HL-60 (cell line): ENCODE data around the gene ODF4.
"Not testable (repeated sequence)": the region's sequence is repeated elsewhere in the genome, so short reads cannot be mapped to it uniquely, and the experiment has no call there.

Experiments used
- DNase-seq, 2 experiments: peaks; one replicate each; pipeline ENCODE4 v3.0.0-alpha.2; 2010 to 2020; ENCODE audit warnings: low read depth in 1 of 2, low spot score in 1 of 2
- H3K27ac ChIP-seq: fragments of 250-450 bp; sonication (Bioruptor Pico); replicated peaks from 2 replicates; pipeline ENCODE4 v1.5.1; 2020; ENCODE audit warnings: mild to moderate bottlenecking, moderate library complexity
- H3K27me3 ChIP-seq: fragments of 250-450 bp; sonication (Bioruptor Pico); 2 replicates; pipeline ENCODE4 v1.5.1; 2021; ENCODE audit warnings: mild to moderate bottlenecking, moderate library complexity; ENCODE audit not compliant: insufficient read depth, poor library complexity, severe bottlenecking
- H3K4me3 ChIP-seq: replicated peaks from 2 replicates; pipeline ENCODE4 v1.5.1; 2011; ENCODE audit warnings: mild to moderate bottlenecking, control low read depth, low read length; ENCODE audit not compliant: insufficient read depth
- GABPA ChIP-seq: IDR thresholded peaks from 2 replicates; pipeline ENCODE4 v1.6.1; 2012; ENCODE audit warnings: low read depth
- POLR2AphosphoS5 ChIP-seq: IDR thresholded peaks from 2 replicates; pipeline ENCODE4 v1.6.1; 2012; ENCODE audit warnings: low read depth
- SPI1 ChIP-seq: IDR thresholded peaks from 2 replicates; pipeline ENCODE4 v1.6.1; 2012; ENCODE audit warnings: low read depth, mild to moderate bottlenecking, borderline replicate concordance
- TF ChIP-seq, protein P1 (sequence below): IDR thresholded peaks from one replicate; pipeline ENCODE4 v1.5.1; 2011; ENCODE audit warnings: low read length, control low read depth, inconsistent platforms; ENCODE audit not compliant: insufficient read depth
- TF ChIP-seq, protein P2 (sequence below): IDR thresholded peaks from 2 replicates; pipeline ENCODE4 v1.6.1; 2012; ENCODE audit warnings: low read depth; ENCODE audit not compliant: insufficient replicate concordance

The ODF4 gene

DNA sequence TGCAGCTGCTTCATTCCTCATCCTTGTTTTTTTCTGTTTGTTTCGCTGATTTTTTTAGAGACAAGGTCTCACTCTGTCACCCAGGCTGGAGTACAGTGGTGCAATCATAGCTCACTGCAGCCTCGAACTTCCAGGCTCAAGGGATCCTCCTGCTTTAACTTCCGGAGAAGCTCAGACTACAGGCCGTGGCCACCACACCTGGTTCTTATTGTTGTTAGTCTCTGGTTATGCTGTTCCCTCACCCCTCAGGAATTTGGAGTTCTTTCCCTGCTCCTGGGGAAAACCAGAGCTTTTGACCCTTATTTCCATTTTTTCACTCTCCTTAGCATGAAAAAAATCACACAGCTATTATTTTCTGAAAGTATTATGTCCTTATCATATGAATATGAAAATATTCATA is 1.8 kb downstream of the ODF4 start:
- Histone ChIP-seq H3K4me3 (no peak overlapping the region), H3K27me3 (no peaks in the 10 kb centered on the region), H3K27ac (no peak overlapping the region)
- TF ChIP-seq, protein P1, sequence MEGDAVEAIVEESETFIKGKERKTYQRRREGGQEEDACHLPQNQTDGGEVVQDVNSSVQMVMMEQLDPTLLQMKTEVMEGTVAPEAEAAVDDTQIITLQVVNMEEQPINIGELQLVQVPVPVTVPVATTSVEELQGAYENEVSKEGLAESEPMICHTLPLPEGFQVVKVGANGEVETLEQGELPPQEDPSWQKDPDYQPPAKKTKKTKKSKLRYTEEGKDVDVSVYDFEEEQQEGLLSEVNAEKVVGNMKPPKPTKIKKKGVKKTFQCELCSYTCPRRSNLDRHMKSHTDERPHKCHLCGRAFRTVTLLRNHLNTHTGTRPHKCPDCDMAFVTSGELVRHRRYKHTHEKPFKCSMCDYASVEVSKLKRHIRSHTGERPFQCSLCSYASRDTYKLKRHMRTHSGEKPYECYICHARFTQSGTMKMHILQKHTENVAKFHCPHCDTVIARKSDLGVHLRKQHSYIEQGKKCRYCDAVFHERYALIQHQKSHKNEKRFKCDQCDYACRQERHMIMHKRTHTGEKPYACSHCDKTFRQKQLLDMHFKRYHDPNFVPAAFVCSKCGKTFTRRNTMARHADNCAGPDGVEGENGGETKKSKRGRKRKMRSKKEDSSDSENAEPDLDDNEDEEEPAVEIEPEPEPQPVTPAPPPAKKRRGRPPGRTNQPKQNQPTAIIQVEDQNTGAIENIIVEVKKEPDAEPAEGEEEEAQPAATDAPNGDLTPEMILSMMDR = no peak
- TF ChIP-seq GABPA = no peak
- TF ChIP-seq SPI1 = no peak
- TF ChIP-seq, protein P2, sequence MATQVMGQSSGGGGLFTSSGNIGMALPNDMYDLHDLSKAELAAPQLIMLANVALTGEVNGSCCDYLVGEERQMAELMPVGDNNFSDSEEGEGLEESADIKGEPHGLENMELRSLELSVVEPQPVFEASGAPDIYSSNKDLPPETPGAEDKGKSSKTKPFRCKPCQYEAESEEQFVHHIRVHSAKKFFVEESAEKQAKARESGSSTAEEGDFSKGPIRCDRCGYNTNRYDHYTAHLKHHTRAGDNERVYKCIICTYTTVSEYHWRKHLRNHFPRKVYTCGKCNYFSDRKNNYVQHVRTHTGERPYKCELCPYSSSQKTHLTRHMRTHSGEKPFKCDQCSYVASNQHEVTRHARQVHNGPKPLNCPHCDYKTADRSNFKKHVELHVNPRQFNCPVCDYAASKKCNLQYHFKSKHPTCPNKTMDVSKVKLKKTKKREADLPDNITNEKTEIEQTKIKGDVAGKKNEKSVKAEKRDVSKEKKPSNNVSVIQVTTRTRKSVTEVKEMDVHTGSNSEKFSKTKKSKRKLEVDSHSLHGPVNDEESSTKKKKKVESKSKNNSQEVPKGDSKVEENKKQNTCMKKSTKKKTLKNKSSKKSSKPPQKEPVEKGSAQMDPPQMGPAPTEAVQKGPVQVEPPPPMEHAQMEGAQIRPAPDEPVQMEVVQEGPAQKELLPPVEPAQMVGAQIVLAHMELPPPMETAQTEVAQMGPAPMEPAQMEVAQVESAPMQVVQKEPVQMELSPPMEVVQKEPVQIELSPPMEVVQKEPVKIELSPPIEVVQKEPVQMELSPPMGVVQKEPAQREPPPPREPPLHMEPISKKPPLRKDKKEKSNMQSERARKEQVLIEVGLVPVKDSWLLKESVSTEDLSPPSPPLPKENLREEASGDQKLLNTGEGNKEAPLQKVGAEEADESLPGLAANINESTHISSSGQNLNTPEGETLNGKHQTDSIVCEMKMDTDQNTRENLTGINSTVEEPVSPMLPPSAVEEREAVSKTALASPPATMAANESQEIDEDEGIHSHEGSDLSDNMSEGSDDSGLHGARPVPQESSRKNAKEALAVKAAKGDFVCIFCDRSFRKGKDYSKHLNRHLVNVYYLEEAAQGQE = no peak
- no peak for TF ChIP-seq POLR2AphosphoS5
- DNase-seq = no peak

DNA sequence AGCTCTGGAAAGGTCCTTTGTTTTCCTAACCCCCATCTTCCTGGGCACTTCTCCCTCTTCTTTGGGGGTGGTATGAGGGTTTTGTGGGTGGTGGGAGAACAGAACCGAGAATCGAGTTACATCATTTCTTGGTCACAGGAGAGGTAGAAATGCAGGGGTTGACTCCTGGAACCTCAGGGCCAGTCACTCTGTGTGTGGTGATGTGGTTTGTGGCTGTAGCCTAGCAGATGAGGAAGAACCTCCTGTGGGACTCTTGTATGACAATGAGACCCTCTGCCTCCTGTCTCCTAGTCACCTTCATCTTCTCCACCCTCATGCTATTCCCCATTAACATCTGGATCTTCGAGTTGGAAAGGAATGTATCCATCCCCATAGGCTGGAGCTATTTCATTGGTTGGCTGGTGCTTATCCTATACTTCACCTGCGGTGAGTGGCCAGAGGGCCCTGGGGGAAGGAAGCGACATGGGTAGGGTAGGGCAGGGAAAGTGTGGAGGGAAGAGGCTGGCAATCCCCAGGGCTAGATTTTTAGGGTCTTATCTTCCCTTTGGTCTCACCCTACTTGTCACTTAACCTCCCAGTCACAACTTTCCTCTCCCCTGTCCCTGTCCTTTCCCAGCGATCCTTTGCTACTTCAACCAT is 5.5 kb downstream of the ODF4 start:
- no peaks in the 10 kb centered on the region for H3K27me3 ChIP-seq
- H3K27ac ChIP-seq = no peak overlapping the region
- no peak overlapping the region for H3K4me3 ChIP-seq
- peak in 1 of 2 experiments; percentile 61 for DNase-seq
- TF ChIP-seq GABPA (no peak), SPI1 (no peak), POLR2AphosphoS5 (no peak)
- TF ChIP-seq, protein P2 = no peak
- TF ChIP-seq, protein P1 = no peak

DNA sequence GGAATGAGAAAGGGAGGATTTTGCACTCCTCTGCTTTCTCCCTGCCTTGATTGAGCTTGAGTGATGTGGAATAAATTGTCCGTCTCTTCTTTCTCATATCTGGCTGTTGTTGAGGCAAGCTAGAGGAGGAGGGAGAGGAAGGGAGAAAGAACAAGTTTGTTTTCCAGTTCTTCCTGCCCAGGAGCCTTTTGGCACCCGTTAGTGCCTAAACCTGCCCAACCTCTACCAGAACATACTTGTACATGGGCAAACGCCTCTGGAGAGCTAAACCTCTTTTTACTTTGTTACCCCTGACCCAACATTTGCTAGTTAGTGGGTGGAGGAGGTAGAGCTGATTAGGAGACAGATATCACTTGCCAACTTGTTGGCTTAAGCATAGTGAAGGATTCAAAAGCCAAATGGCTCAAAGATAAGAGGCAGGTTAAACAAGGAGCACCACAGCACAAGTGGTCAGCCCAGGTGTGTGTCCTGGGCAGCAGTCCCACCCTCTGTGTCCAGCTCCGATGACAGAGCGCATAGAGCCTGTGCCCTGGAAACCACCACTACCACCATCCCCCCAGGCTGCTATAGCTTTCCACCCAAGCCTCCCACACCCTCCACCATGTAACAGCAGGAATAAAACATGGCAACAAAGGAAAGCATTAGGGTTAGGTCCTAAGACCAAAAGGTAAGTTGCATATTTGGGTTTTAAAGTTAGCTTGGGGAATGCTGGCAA is 6.5 kb downstream of the ODF4 start:
- H3K4me3 ChIP-seq = no peak overlapping the region
- H3K27me3 ChIP-seq = no peaks in the 10 kb centered on the region
- no peak for DNase-seq
- H3K27ac ChIP-seq = no peak overlapping the region
- TF ChIP-seq, protein P1 = no peak
- TF ChIP-seq POLR2AphosphoS5 = no peak

DNA sequence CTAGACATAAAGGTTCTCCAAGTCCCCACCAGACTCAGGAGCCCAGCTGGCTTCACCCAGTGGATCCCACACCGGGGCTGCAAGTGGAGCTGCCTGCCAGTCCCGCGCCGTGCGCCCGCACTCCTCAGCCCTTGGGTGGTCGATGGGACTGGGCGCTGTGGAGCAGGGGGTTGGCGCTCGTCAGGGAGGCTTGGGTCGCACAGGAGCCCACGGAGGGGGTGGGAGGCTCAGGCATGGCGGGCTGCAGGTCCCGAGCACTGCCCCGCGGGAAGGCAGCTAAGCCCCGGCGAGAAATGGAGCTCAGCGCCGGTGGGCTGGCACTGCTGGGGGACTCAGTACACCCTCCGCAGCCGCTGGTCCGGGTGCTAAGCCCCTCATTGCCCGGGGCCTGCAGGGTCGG is 7.4 kb downstream of the ODF4 start:
- H3K4me3 ChIP-seq, H3K27ac ChIP-seq, H3K27me3 ChIP-seq, DNase-seq: not testable (repeated sequence)
